PFSK-1 (cell line): ENCODE data around the gene NOC3L.

Experiments used
- FOXP2 ChIP-seq: optimal IDR thresholded peaks from 2 replicates; pipeline ENCODE3; 2011; ENCODE audit warnings: borderline replicate concordance, control low read depth, inconsistent platforms; ENCODE audit not compliant: insufficient read depth; ENCODE audit errors: extremely low read length, extremely low read depth
- POLR2AphosphoS5 ChIP-seq: IDR thresholded peaks from 2 replicates; pipeline ENCODE4 v1.6.1; 2012; ENCODE audit warnings: low read depth, mild to moderate bottlenecking, control low read depth, low read length, moderate library complexity
- SIN3A ChIP-seq: IDR thresholded peaks from 2 replicates; pipeline ENCODE4 v1.6.1; 2012; ENCODE audit warnings: mild to moderate bottlenecking, low read length, moderate library complexity, borderline replicate concordance; ENCODE audit not compliant: insufficient read depth
- TAF1 ChIP-seq: IDR thresholded peaks from 2 replicates; pipeline ENCODE4 v1.6.1; 2012; ENCODE audit warnings: low read length, control low read depth, borderline replicate concordance; ENCODE audit not compliant: insufficient read depth
- TF ChIP-seq, protein P1 (sequence below), 2 experiments: IDR thresholded peaks; 2 replicates each; pipeline versions ENCODE4 v1.6.1 to v1.8.0; 2011 to 2012; ENCODE audit warnings: low read depth in 2 of 2, low read length in 2 of 2, control low read depth in 1 of 2, inconsistent platforms in 1 of 2, mild to moderate bottlenecking in 1 of 2, moderate library complexity in 1 of 2; ENCODE audit not compliant: insufficient read depth in 1 of 2

NOC3L gene

DNA sequence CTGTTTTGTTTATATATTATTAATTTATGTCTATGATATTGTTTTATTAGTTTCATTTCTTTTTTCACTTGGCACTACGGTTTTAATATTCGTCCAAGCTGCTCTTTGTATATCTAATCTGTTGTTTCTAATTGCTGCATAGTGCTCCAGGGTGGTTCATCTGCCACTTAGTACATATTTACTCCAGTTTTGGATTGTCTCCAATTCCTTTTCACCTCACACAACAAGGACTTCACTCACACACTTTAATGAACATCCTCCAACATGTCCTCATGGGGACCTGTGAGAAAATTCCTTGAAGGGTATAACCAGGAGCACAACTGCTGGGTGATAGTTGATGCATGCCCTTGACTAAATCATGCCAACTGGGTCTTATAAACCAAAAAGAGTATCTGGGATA lies 14.1 kb upstream of the NOC3L start:
- TF ChIP-seq SIN3A, result no peak
- TF ChIP-seq, protein P1, sequence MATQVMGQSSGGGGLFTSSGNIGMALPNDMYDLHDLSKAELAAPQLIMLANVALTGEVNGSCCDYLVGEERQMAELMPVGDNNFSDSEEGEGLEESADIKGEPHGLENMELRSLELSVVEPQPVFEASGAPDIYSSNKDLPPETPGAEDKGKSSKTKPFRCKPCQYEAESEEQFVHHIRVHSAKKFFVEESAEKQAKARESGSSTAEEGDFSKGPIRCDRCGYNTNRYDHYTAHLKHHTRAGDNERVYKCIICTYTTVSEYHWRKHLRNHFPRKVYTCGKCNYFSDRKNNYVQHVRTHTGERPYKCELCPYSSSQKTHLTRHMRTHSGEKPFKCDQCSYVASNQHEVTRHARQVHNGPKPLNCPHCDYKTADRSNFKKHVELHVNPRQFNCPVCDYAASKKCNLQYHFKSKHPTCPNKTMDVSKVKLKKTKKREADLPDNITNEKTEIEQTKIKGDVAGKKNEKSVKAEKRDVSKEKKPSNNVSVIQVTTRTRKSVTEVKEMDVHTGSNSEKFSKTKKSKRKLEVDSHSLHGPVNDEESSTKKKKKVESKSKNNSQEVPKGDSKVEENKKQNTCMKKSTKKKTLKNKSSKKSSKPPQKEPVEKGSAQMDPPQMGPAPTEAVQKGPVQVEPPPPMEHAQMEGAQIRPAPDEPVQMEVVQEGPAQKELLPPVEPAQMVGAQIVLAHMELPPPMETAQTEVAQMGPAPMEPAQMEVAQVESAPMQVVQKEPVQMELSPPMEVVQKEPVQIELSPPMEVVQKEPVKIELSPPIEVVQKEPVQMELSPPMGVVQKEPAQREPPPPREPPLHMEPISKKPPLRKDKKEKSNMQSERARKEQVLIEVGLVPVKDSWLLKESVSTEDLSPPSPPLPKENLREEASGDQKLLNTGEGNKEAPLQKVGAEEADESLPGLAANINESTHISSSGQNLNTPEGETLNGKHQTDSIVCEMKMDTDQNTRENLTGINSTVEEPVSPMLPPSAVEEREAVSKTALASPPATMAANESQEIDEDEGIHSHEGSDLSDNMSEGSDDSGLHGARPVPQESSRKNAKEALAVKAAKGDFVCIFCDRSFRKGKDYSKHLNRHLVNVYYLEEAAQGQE (IDR thresholded peaks at IDR 0.05; ENCODE audit: insufficient read depth in 1 of 2, low read depth in 2 of 2, low read length in 2 of 2), result no peak
- no peak for TF ChIP-seq TAF1
- TF ChIP-seq POLR2AphosphoS5, result no peak
- no peak for TF ChIP-seq FOXP2

- TF ChIP-seq, protein P1 (IDR thresholded peaks at IDR 0.05; ENCODE audit: insufficient read depth in 1 of 2, low read depth in 2 of 2, low read length in 2 of 2), result no peak
- TF ChIP-seq SIN3A, result no peak
- no peak for TF ChIP-seq FOXP2
- no peak for TF ChIP-seq TAF1
- TF ChIP-seq POLR2AphosphoS5, result no peak
Measured at GRCh38 chr10:94375374-94375773, 12.6 kb upstream of the NOC3L start.

DNA sequence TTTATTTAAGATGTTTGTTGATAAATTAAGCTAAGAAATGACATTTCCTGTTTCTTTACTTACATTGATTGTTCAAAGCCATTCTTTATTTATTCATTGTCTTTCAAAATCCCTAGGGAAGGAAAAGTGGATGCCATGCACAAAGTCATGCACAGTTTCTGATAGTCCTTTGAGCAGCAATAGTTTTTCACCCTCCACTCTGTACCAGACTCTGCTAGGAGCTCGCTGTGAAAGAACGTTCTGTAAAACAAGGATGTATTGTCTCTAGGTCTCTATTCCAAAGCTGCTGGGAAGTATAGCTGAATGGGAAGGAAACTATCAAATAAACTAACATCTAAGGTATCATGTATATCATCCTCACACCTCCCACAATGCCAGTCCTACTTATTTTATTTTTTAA lies 7.8 kb upstream of the NOC3L start:
- TF ChIP-seq, protein P1 (IDR thresholded peaks at IDR 0.05; ENCODE audit: insufficient read depth in 1 of 2, low read depth in 2 of 2, low read length in 2 of 2), result no peak
- TF ChIP-seq SIN3A (no peak), FOXP2 (no peak), POLR2AphosphoS5 (no peak), TAF1 (no peak)

GRCh38 chr10:94366382-94366781 lies 3.6 kb upstream of the NOC3L start:
- TF ChIP-seq, protein P1 (IDR thresholded peaks at IDR 0.05; ENCODE audit: insufficient read depth in 1 of 2, low read depth in 2 of 2, low read length in 2 of 2), result no peak
- TF ChIP-seq TAF1 (no peak), SIN3A (no peak), FOXP2 (no peak), POLR2AphosphoS5 (no peak)

DNA sequence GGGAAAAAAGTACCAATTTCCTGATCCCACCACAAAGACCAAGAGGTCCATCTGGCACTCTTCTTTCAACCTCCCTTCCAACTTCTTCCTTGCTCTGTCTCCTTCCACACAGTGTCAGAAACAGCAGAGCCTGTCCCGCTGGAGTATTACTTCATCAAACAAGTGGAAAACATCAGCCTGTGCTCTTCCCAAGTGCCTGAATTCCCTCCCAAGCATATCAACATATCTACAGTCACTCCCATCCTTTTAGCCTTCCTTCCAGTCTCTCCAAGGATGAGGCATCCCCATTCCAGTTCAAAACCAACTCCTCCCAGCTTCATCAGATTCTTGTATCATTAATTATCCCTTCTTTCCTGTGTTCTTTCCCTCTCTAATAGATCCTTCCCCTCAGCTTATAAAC lies 1.7 kb upstream of the NOC3L start:
- TF ChIP-seq POLR2AphosphoS5 (no peak), FOXP2 (no peak), SIN3A (no peak), TAF1 (no peak)
- TF ChIP-seq, protein P1 (IDR thresholded peaks at IDR 0.05; ENCODE audit: insufficient read depth in 1 of 2, low read depth in 2 of 2, low read length in 2 of 2), result no peak
